H1 (cell line): ENCODE measurements around the gene ADNP. TPM values are rescaled to one million over a fixed set of nuclear protein-coding genes. Genes with fewer than 3 reads are reported as not detected.

Experiments
- CBX5 ChIP-seq: fragments of 300-800, 300-1000 bp; sonication (generic); IDR thresholded peaks from 2 replicates; pipeline ENCODE4 v1.7.1; 2016; ENCODE audit warnings: antibody characterized with exemption, low read length, low read depth
- KDM5A ChIP-seq: fragments of 200-600 bp; IDR thresholded peaks from 2 replicates; pipeline ENCODE4 v1.7.1; 2012; ENCODE audit warnings: mild to moderate bottlenecking, low read length, inconsistent platforms, mixed read lengths
- MAFK ChIP-seq: IDR thresholded peaks from 2 replicates; pipeline ENCODE4 v1.6.1; 2012; ENCODE audit warnings: low read depth, mild to moderate bottlenecking, improper control_type of control experiment, low read length
- polyA plus RNA-seq, 7 experiments: library from polyadenylated mRNA; depleted of rRNA in 3 of 7; stranded (reverse) in 5 of 7; unstranded in 2 of 7; fragments of >200 nt in 5 of 7; fragments of 200-250 nt in 2 of 7; gene quantifications; 1 replicate in 5 of 7; 2 replicates in 1 of 7; 4 replicates in 1 of 7; pipeline versions ENCODE4 v1.2.1 to v1.2.3, GENCODE V29; 2011 to 2013; ENCODE audit warnings: missing spikeins in 2 of 7, mixed read lengths in 2 of 7
- total RNA-seq: library from RNA; stranded (reverse); fragmentation: NEBNext Ultra II Directional; extraction: Animal tissue kit (Norgen Biotek cat#: 25700); gene quantifications from 2 replicates; pipeline ENCODE4 v1.2.1, GENCODE V29; 2021
- TF ChIP-seq, protein P1 (sequence below), 3 experiments: IDR thresholded peaks; 1 replicate in 2 of 3; 2 replicates in 1 of 3; pipeline versions ENCODE4 v1.5.1 to v1.6.1; 2011; ENCODE audit warnings: low read length in 3 of 3, mild to moderate bottlenecking in 3 of 3, inconsistent platforms in 2 of 3, low read depth in 1 of 3, moderate library complexity in 1 of 3; ENCODE audit not compliant: insufficient read depth in 1 of 3; ENCODE audit errors: control extremely low read depth in 1 of 3

ADNP gene
- total and polyA plus RNA-seq, 2 of the 8 experiments (the other 6 are each of a cell fraction or from before 2014, with no cell fraction given), result 31.6 to 123 TPM

- TF ChIP-seq, protein P1, sequence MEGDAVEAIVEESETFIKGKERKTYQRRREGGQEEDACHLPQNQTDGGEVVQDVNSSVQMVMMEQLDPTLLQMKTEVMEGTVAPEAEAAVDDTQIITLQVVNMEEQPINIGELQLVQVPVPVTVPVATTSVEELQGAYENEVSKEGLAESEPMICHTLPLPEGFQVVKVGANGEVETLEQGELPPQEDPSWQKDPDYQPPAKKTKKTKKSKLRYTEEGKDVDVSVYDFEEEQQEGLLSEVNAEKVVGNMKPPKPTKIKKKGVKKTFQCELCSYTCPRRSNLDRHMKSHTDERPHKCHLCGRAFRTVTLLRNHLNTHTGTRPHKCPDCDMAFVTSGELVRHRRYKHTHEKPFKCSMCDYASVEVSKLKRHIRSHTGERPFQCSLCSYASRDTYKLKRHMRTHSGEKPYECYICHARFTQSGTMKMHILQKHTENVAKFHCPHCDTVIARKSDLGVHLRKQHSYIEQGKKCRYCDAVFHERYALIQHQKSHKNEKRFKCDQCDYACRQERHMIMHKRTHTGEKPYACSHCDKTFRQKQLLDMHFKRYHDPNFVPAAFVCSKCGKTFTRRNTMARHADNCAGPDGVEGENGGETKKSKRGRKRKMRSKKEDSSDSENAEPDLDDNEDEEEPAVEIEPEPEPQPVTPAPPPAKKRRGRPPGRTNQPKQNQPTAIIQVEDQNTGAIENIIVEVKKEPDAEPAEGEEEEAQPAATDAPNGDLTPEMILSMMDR (IDR thresholded peaks at IDR 0.05; ENCODE audit: control extremely low read depth in 1 of 3, insufficient read depth in 1 of 3, low read depth in 1 of 3, low read length in 3 of 3), result no peak
- TF ChIP-seq KDM5A (no peak), MAFK (no peak), CBX5 (no peak)
Observed at GRCh38 chr20:50969912-50970311, 38.7 kb upstream of the ADNP start (continued).
